Lower leg skin (tissue), 3 donors: ENCODE results near the gene LHFPL3.

Experiments used
- POLR2A ChIP-seq, 2 donors: fragments of 450-650 bp; IDR thresholded peaks; one replicate each; pipeline ENCODE4 v1.6.1; 2016 to 2017; ENCODE audit warnings: antibody characterized with exemption in 2 of 2, mild to moderate bottlenecking in 1 of 2, moderate library complexity in 1 of 2
- TF ChIP-seq, protein P1 (sequence below), 3 donors: fragments of 450-650 bp; IDR thresholded peaks; one replicate each; pipeline ENCODE4 v1.5.1; 2016; ENCODE audit warnings: antibody characterized with exemption in 3 of 3, mild to moderate bottlenecking in 3 of 3, moderate library complexity in 2 of 3

DNA sequence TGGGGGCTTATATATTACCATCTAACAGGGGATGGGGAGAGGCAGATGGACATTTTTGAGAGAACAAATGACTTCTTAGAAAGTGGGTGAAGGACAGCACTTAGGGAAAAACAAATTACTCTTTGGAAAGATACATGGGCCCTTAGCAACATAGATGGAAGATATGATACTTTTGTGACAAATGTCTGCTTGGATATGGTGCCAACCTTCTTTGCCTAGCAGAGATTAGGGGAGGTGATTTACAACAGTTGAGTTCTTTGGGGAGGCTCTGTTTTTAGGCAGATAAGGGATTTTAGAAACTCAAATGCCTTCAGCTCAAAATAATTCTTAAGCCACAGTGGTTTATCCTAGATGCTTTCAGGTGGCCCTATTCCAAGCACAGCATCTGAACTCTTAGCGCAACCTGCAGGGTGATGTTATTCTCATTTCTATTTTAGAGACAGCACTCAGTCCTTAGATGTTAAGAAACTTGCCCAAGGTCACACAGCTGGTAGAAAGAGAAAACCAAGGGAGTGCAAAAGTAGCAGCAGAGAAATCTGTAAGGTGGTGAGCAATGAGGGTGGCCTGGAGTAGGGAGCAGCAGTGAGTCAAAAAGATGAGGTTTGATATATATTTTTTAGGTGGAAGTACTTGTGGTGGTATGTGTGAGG, 610.5 kb downstream of the LHFPL3 start:
- TF ChIP-seq POLR2A (IDR thresholded peaks at IDR 0.05), result no peak
- TF ChIP-seq, protein P1, sequence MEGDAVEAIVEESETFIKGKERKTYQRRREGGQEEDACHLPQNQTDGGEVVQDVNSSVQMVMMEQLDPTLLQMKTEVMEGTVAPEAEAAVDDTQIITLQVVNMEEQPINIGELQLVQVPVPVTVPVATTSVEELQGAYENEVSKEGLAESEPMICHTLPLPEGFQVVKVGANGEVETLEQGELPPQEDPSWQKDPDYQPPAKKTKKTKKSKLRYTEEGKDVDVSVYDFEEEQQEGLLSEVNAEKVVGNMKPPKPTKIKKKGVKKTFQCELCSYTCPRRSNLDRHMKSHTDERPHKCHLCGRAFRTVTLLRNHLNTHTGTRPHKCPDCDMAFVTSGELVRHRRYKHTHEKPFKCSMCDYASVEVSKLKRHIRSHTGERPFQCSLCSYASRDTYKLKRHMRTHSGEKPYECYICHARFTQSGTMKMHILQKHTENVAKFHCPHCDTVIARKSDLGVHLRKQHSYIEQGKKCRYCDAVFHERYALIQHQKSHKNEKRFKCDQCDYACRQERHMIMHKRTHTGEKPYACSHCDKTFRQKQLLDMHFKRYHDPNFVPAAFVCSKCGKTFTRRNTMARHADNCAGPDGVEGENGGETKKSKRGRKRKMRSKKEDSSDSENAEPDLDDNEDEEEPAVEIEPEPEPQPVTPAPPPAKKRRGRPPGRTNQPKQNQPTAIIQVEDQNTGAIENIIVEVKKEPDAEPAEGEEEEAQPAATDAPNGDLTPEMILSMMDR (IDR thresholded peaks at IDR 0.05), result no peak
